ENCODE measurements around the gene CCDC88A. TPM values are rescaled to one million over a fixed set of nuclear protein-coding genes. Genes with fewer than 3 reads are reported as not detected.
"Not testable (repeated sequence)": the region's sequence is repeated elsewhere in the genome, so short reads cannot be mapped to it uniquely, and the experiment has no call there.

Gene CCDC88A
- total RNA-seq, 2 donors from 2014 or later: 49.0 to 50.4 TPM

DNA sequence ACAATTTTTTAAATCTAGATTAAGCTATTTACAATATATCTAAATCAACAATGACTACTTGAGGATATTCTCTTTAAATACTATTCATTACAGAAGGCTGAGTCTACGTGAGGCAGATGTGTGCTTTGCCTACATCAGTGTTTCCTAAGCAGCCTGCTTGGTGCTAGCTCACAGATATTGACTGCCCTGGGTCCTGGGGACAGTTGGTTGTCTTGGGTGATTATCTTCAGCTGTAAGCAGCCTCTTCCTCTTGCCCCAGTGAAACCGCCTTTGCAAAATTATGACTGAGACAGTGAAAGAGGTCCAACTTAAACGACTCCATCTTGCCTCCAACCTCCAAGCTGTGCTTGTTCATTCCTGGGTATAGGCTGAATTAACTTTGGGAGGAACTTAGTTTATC is 39.6 kb upstream of the CCDC88A start:
- Histone ChIP-seq H3K4me1 (no peaks in the 10 kb centered on the region), H3K4me3 (no peak overlapping the region), H3K36me3 (replicated peaks in 1 of 2; ENCODE audit: insufficient read depth in 1 of 2, low read depth in 2 of 2) (no peaks in the 10 kb centered on the region), H3K27ac (no peak overlapping the region), H3K27me3 (no peaks in the 10 kb centered on the region), H3K9me3 (no peaks in the 10 kb centered on the region)
- no peak for DNase-seq
- ATAC-seq: no peak
- intact Hi-C loops (cut with DNase I): no loop called here
- 81 to 85% methylated on average over 3 of the region's 3 CpGs for WGBS, 2 donors
- TF ChIP-seq POLR2A (IDR thresholded peaks at IDR 0.05): no peak
- TF ChIP-seq, protein P1, sequence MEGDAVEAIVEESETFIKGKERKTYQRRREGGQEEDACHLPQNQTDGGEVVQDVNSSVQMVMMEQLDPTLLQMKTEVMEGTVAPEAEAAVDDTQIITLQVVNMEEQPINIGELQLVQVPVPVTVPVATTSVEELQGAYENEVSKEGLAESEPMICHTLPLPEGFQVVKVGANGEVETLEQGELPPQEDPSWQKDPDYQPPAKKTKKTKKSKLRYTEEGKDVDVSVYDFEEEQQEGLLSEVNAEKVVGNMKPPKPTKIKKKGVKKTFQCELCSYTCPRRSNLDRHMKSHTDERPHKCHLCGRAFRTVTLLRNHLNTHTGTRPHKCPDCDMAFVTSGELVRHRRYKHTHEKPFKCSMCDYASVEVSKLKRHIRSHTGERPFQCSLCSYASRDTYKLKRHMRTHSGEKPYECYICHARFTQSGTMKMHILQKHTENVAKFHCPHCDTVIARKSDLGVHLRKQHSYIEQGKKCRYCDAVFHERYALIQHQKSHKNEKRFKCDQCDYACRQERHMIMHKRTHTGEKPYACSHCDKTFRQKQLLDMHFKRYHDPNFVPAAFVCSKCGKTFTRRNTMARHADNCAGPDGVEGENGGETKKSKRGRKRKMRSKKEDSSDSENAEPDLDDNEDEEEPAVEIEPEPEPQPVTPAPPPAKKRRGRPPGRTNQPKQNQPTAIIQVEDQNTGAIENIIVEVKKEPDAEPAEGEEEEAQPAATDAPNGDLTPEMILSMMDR (IDR thresholded peaks at IDR 0.05): no peak

DNA sequence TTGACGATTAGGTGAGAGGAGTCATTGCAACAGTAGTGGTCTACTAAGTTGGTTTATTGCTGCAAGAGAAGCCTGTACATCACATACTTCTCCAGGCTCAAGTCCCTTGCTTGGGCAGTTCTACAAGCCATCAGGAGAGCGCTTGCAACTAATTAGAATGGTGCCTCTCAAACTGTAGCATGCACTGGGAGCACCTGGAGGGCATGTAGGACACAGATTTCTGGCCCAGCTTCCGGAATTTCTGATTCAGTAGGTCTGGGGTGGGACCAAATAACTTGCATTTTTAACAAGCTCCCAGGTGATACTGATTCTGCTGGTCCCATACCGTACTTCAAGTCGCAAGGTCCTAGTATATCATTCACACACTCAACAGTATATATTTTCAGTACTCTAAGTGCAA is 34.5 kb upstream of the CCDC88A start:
- ATAC-seq: no peak
- 84 to 86% methylated on average over 5 of the region's 5 CpGs for WGBS, 2 donors

DNA sequence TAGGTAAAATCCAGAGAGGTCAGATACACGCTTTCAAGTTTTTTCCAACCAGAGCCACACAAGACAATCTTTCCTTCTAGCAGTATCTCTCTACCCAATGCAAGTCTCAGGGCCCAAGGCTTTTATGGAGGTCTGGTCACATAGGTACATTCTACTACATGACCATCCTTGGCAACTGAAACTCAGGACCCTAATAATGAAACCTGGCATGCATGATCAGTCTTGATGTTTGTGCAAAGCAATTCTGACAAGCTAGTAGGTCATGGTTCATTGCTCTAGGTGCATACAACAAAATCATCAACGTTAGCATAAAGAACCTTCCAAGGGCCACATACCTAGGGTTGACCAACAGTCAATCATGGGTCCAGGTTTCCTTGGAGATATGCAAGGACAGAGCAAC is 33.2 kb upstream of the CCDC88A start:
- TF ChIP-seq, protein P1 (IDR thresholded peaks at IDR 0.05): no peak
- TF ChIP-seq POLR2A (IDR thresholded peaks at IDR 0.05): no peak
- WGBS, 2 donors: 60 to 64% methylated on average over 2 of the region's 2 CpGs
- Histone ChIP-seq H3K27ac (no peak overlapping the region), H3K9me3 (no peaks in the 10 kb centered on the region), H3K36me3 (replicated peaks in 1 of 2; ENCODE audit: insufficient read depth in 1 of 2, low read depth in 2 of 2) (no peaks in the 10 kb centered on the region), H3K27me3 (no peaks in the 10 kb centered on the region), H3K4me3 (no peak overlapping the region), H3K4me1 (no peaks in the 10 kb centered on the region)
- DNase-seq (no peak), ATAC-seq (no peak)
- intact Hi-C loops (cut with DNase I): no loop called here

More for the DNA sequence above, 34.5 kb upstream of the CCDC88A start:
- Histone ChIP-seq H3K36me3 (replicated peaks in 1 of 2; ENCODE audit: insufficient read depth in 1 of 2, low read depth in 2 of 2) (no peaks in the 10 kb centered on the region), H3K4me3 (no peak overlapping the region), H3K27ac (no peak overlapping the region), H3K4me1 (no peaks in the 10 kb centered on the region), H3K9me3 (no peaks in the 10 kb centered on the region), H3K27me3 (no peaks in the 10 kb centered on the region)
- TF ChIP-seq, protein P1 (IDR thresholded peaks at IDR 0.05): no peak
- TF ChIP-seq POLR2A (IDR thresholded peaks at IDR 0.05): no peak
- DNase-seq: no peak
- intact Hi-C loops (cut with DNase I): no loop called here

DNA sequence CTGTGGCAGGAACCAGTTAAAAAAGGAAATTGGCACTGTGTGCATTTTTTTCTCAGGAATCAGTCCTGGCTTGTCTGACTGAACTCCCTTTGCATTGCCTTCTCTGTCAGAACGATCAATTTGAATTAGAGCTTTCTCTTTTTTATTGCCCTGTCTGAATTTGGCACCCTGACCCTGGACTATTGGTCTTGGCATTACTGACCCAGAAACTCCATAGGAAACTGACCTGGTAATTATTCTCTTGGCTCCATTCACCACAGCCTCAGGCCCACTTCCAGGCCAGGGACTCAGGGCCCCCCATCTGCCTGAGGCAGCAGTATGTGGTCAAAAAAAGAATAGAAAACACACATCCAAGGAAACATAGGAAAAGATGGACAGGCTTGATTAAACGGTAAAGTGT is 32.0 kb upstream of the CCDC88A start:
- Histone ChIP-seq H3K9me3 (no peaks in the 10 kb centered on the region), H3K4me3 (no peak overlapping the region), H3K36me3 (replicated peaks in 1 of 2; ENCODE audit: insufficient read depth in 1 of 2, low read depth in 2 of 2) (no peaks in the 10 kb centered on the region), H3K27me3 (no peaks in the 10 kb centered on the region), H3K27ac (no peak overlapping the region), H3K4me1 (no peaks in the 10 kb centered on the region)
- intact Hi-C loops (cut with DNase I): no loop called here
- 60 to 61% methylated on average over 2 of the region's 2 CpGs for WGBS, 2 donors
- ATAC-seq (no peak), DNase-seq (no peak)
- TF ChIP-seq POLR2A (IDR thresholded peaks at IDR 0.05): no peak
- TF ChIP-seq, protein P1 (IDR thresholded peaks at IDR 0.05): no peak

DNA sequence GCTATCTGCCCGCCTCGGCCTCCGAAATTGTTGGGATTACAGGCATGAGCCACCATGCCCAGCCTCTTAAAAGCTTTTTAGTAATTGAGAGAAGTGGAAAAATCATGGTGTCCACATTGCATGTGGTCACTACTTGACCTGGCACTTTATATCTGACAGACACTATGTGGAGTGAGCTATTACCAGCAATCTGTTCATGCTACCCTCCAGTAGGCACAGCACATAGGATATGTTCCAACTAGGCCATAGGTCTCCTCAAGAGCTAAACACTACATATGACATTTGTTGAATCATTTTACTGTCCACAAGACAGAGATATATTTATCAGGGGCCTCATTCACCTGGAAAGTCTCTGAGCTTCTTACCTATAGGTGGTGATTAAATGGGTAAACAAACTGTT is 30.4 kb upstream of the CCDC88A start:
- H3K4me1 ChIP-seq; H3K27me3 ChIP-seq; intact Hi-C loops (cut with DNase I); H3K27ac ChIP-seq; H3K9me3 ChIP-seq; ATAC-seq; H3K36me3 ChIP-seq (replicated peaks in 1 of 2; ENCODE audit: insufficient read depth in 1 of 2, low read depth in 2 of 2); H3K4me3 ChIP-seq; DNase-seq: not testable (repeated sequence)
- WGBS, 2 donors: 97 to 98% methylated on average over 3 of the region's 3 CpGs

- DNase-seq; H3K36me3 ChIP-seq (replicated peaks in 1 of 2; ENCODE audit: insufficient read depth in 1 of 2, low read depth in 2 of 2); ATAC-seq; H3K27ac ChIP-seq; H3K27me3 ChIP-seq; H3K4me1 ChIP-seq; H3K4me3 ChIP-seq; H3K9me3 ChIP-seq; intact Hi-C loops (cut with DNase I): not testable (repeated sequence)
- WGBS, 2 donors: 85 to 91% methylated on average over 23 of the region's 29 CpGs
These were observed 22.5 kb upstream of the CCDC88A start for GRCh38 chr2:55442045-55442760.

Data from body of pancreas (tissue), 4 donors.